HTR-8/SVneo (cell line): ENCODE measurements around the gene FBLIM1.

Experiments
- DNase-seq: peaks from one replicate; pipeline ENCODE4 v3.0.0; 2011; ENCODE audit warnings: low spot score, mixed read lengths; ENCODE audit not compliant: insufficient read length
- FAIRE-seq: peaks from 2 replicates; lab custom pipeline; 2011; peaks lifted over from hg19 to GRCh38; lab: Jason Lieb, UNC

Gene FBLIM1

GRCh38 chr1:15744122-15744679, 14.4 kb upstream of the FBLIM1 start:
- FAIRE-seq (no peak), DNase-seq (no peak)

- DNase-seq = no peak
- no peak for FAIRE-seq
Measured at GRCh38 chr1:15747378-15747777, 11.2 kb upstream of the FBLIM1 start.

- no peak for FAIRE-seq
- DNase-seq = no peak
Measured at GRCh38 chr1:15748264-15748663, 10.3 kb upstream of the FBLIM1 start.

GRCh38 chr1:15748690-15749398, 9.8 kb upstream of the FBLIM1 start:
- no peak for FAIRE-seq
- DNase-seq = no peak

- FAIRE-seq = no peak
Measured at GRCh38 chr1:15749399-15750291, 8.9 kb upstream of the FBLIM1 start.

GRCh38 chr1:15750924-15751323, 7.7 kb upstream of the FBLIM1 start:
- FAIRE-seq = no peak
- no peak for DNase-seq

More at GRCh38 chr1:15749399-15750291, 8.9 kb upstream of the FBLIM1 start:
- DNase-seq = peak; percentile 44

GRCh38 chr1:15751717-15752116, 6.9 kb upstream of the FBLIM1 start:
- no peak for FAIRE-seq
- no peak for DNase-seq

- DNase-seq (no peak), FAIRE-seq (no peak)
Measured at GRCh38 chr1:15753776-15754175, 4.8 kb upstream of the FBLIM1 start.

- no peak for FAIRE-seq
- DNase-seq = no peak
Measured at GRCh38 chr1:15755021-15755645, 3.5 kb upstream of the FBLIM1 start.

GRCh38 chr1:15755646-15756040, 3.0 kb upstream of the FBLIM1 start:
- no peak for DNase-seq

GRCh38 chr1:15756143-15757015, 2.2 kb upstream of the FBLIM1 start:
- no peak for FAIRE-seq

More at GRCh38 chr1:15755646-15756040, 3.0 kb upstream of the FBLIM1 start:
- FAIRE-seq = no peak

GRCh38 chr1:15757016-15757543, 1.5 kb upstream of the FBLIM1 start:
- DNase-seq = no peak
- FAIRE-seq = no peak

More at GRCh38 chr1:15756143-15757015, 2.2 kb upstream of the FBLIM1 start:
- no peak for DNase-seq

GRCh38 chr1:15757575-15758342, 836 bp upstream of the FBLIM1 start:
- DNase-seq = no peak
- FAIRE-seq = no peak

GRCh38 chr1:15758953-15759661, 512 bp downstream of the FBLIM1 start:
- FAIRE-seq = no peak

GRCh38 chr1:15760520-15761211, 2.1 kb downstream of the FBLIM1 start:
- DNase-seq (peak; percentile 80), FAIRE-seq (peak; percentile 28)

More at GRCh38 chr1:15758953-15759661, 512 bp downstream of the FBLIM1 start:
- DNase-seq = no peak

GRCh38 chr1:15761366-15762128, 3.0 kb downstream of the FBLIM1 start:
- FAIRE-seq = no peak

GRCh38 chr1:15762546-15762945, 4.0 kb downstream of the FBLIM1 start:
- DNase-seq = peak; percentile 61
- FAIRE-seq = peak; percentile 57

More at GRCh38 chr1:15761366-15762128, 3.0 kb downstream of the FBLIM1 start:
- DNase-seq = no peak
